ENCODE results near the gene COL18A1. TPM values are rescaled to one million over a fixed set of nuclear protein-coding genes. Genes with fewer than 3 reads are reported as not detected.

COL18A1 gene
- polyA plus RNA-seq, 4 donors = 57.4 to 211 (median 114) TPM

GRCh38 chr21:45487891-45488600, 83.1 kb downstream of the COL18A1 start:
- DNase-seq (ENCODE audit: low read depth in 4 of 4, low spot score in 3 of 4) = no peak

- no peak for DNase-seq (ENCODE audit: low read depth in 4 of 4, low spot score in 3 of 4)
These were observed 84.2 kb downstream of the COL18A1 start for GRCh38 chr21:45488931-45489721.

- no peak for DNase-seq (ENCODE audit: low read depth in 4 of 4, low spot score in 3 of 4)
These were observed 84.7 kb downstream of the COL18A1 start for GRCh38 chr21:45489722-45489982.

- no peak for DNase-seq (ENCODE audit: low read depth in 4 of 4, low spot score in 3 of 4)
These were observed 85.2 kb downstream of the COL18A1 start for GRCh38 chr21:45490049-45490731.

- DNase-seq (ENCODE audit: low read depth in 4 of 4, low spot score in 3 of 4) = no peak
These were observed 86.1 kb downstream of the COL18A1 start for GRCh38 chr21:45491056-45491455.

GRCh38 chr21:45491623-45492022, 86.7 kb downstream of the COL18A1 start:
- DNase-seq (ENCODE audit: low read depth in 4 of 4, low spot score in 3 of 4) = no peak

GRCh38 chr21:45492765-45493164, 87.8 kb downstream of the COL18A1 start:
- no peak for DNase-seq (ENCODE audit: low read depth in 4 of 4, low spot score in 3 of 4)

GRCh38 chr21:45493401-45494001, 88.5 kb downstream of the COL18A1 start:
- no peak for DNase-seq (ENCODE audit: low read depth in 4 of 4, low spot score in 3 of 4)

- DNase-seq (ENCODE audit: low read depth in 4 of 4, low spot score in 3 of 4) = no peak
These were observed 89.3 kb downstream of the COL18A1 start for GRCh38 chr21:45494135-45494850.

- DNase-seq (ENCODE audit: low read depth in 4 of 4, low spot score in 3 of 4) = no peak
These were observed 90.1 kb downstream of the COL18A1 start for GRCh38 chr21:45494851-45495680.

GRCh38 chr21:45496151-45496967, 91.4 kb downstream of the COL18A1 start:
- no peak for DNase-seq (ENCODE audit: low read depth in 4 of 4, low spot score in 3 of 4)

- DNase-seq (ENCODE audit: low read depth in 4 of 4, low spot score in 3 of 4) = no peak
These were observed 92.2 kb downstream of the COL18A1 start for GRCh38 chr21:45496968-45497845.

GRCh38 chr21:45497846-45498645, 93.1 kb downstream of the COL18A1 start:
- DNase-seq (ENCODE audit: low read depth in 4 of 4, low spot score in 3 of 4) = no peak

GRCh38 chr21:45498646-45499000, 93.7 kb downstream of the COL18A1 start:
- no peak for DNase-seq (ENCODE audit: low read depth in 4 of 4, low spot score in 3 of 4)

- DNase-seq (ENCODE audit: low read depth in 4 of 4, low spot score in 3 of 4) = no peak
These were observed 94.3 kb downstream of the COL18A1 start for GRCh38 chr21:45499201-45499750.

GRCh38 chr21:45499970-45500577, 95.1 kb downstream of the COL18A1 start:
- DNase-seq (ENCODE audit: low read depth in 4 of 4, low spot score in 3 of 4) = no peak
